OCI-LY1 (cell line): ENCODE data around the gene DEFB131A.
"Not testable (repeated sequence)": the region's sequence is repeated elsewhere in the genome, so short reads cannot be mapped to it uniquely, and the experiment has no call there.

Experiments
- EZH2 ChIP-seq: fragments of 200-600 bp; sonication (generic), shearing (Covaris generic); IDR thresholded peaks from 2 replicates; pipeline ENCODE4 v1.8.0; 2017; ENCODE audit warnings: borderline replicate concordance, mixed run types, mild to moderate bottlenecking, antibody characterized with exemption, low read length, moderate library complexity, mixed read lengths
- TF ChIP-seq, protein P1 (sequence below): fragments of 200-600 bp; sonication (generic), shearing (Covaris generic); IDR thresholded peaks from 2 replicates; pipeline ENCODE4 v1.5.1; 2017; ENCODE audit warnings: mild to moderate bottlenecking, antibody characterized with exemption, low read length, moderate library complexity, mixed read lengths

DNA sequence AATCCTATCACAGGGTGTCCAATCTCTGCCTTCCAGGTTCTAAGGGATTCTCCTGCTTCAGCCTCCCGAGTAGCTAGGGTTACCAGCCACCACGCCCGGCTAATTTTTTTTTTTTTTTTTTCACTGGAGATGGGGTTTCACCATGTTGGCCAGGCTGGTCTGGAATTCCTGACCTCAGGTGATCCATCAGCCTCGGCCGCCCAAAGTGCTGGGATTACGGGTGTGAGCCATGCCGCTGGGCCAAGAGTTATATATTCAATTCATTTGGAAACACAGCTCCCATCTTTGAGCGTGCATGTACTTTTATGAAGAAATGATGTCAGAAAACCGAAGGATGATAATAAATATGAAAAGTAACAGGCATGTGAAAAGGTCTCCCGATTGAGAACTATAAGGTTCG is 38.7 kb downstream of the DEFB131A start:
- TF ChIP-seq, protein P1, sequence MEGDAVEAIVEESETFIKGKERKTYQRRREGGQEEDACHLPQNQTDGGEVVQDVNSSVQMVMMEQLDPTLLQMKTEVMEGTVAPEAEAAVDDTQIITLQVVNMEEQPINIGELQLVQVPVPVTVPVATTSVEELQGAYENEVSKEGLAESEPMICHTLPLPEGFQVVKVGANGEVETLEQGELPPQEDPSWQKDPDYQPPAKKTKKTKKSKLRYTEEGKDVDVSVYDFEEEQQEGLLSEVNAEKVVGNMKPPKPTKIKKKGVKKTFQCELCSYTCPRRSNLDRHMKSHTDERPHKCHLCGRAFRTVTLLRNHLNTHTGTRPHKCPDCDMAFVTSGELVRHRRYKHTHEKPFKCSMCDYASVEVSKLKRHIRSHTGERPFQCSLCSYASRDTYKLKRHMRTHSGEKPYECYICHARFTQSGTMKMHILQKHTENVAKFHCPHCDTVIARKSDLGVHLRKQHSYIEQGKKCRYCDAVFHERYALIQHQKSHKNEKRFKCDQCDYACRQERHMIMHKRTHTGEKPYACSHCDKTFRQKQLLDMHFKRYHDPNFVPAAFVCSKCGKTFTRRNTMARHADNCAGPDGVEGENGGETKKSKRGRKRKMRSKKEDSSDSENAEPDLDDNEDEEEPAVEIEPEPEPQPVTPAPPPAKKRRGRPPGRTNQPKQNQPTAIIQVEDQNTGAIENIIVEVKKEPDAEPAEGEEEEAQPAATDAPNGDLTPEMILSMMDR, result not testable (repeated sequence)
- not testable (repeated sequence) for TF ChIP-seq EZH2
